ENCODE results near the gene KRT3.

Gene KRT3

GRCh38 chr12:52795694-52796428, at the start of gene KRT3:
TSS of gene KRT3 (minus strand) at chr12:52796117. CDS start at chr12:52796042, 75 bp downstream.
- no peak for DNase-seq (ENCODE audit: low read depth)

GRCh38 chr12:52844386-52844785, 48.5 kb upstream of the KRT3 start:
- DNase-seq (ENCODE audit: low read depth), result no peak

GRCh38 chr12:52839436-52840105, 43.7 kb upstream of the KRT3 start:
- DNase-seq (ENCODE audit: low read depth), result no peak

- no peak for DNase-seq (ENCODE audit: low read depth)
Measured at GRCh38 chr12:52838609-52839435, 42.9 kb upstream of the KRT3 start.

- no peak for DNase-seq (ENCODE audit: low read depth)
Measured at GRCh38 chr12:52837781-52838608, 42.1 kb upstream of the KRT3 start.

GRCh38 chr12:52837413-52837741, 41.5 kb upstream of the KRT3 start:
- no peak for DNase-seq (ENCODE audit: low read depth)

GRCh38 chr12:52836491-52837412, 40.8 kb upstream of the KRT3 start:
- DNase-seq (ENCODE audit: low read depth), result no peak

GRCh38 chr12:52836042-52836466, 40.1 kb upstream of the KRT3 start:
- peak; percentile 19 for DNase-seq (ENCODE audit: low read depth)

GRCh38 chr12:52835271-52836041, 39.5 kb upstream of the KRT3 start:
- DNase-seq (ENCODE audit: low read depth), result no peak

- no peak for DNase-seq (ENCODE audit: low read depth)
Measured at GRCh38 chr12:52834727-52835001, 38.7 kb upstream of the KRT3 start.

- DNase-seq (ENCODE audit: low read depth), result no peak
Measured at GRCh38 chr12:52833922-52834726, 38.2 kb upstream of the KRT3 start, which contains the start of gene KRT79. TSS of gene KRT79 (minus strand) at chr12:52834311. CDS start at chr12:52834260, 51 bp downstream.

GRCh38 chr12:52832985-52833905, 37.3 kb upstream of the KRT3 start:
- no peak for DNase-seq (ENCODE audit: low read depth)

GRCh38 chr12:52832451-52832850, 36.5 kb upstream of the KRT3 start:
- no peak for DNase-seq (ENCODE audit: low read depth)

- DNase-seq (ENCODE audit: low read depth), result no peak
Measured at GRCh38 chr12:52831251-52831650, 35.3 kb upstream of the KRT3 start.

GRCh38 chr12:52829986-52830770, 34.3 kb upstream of the KRT3 start:
- no peak for DNase-seq (ENCODE audit: low read depth)

- DNase-seq (ENCODE audit: low read depth), result no peak
Measured at GRCh38 chr12:52828591-52829021, 32.7 kb upstream of the KRT3 start.

- no peak for DNase-seq (ENCODE audit: low read depth)
Measured at GRCh38 chr12:52828156-52828555, 32.2 kb upstream of the KRT3 start.
